Activated T-helper 1 cell treated with anti-CD3 and anti-CD28 coated beads, Interleukin-12 subunit alpha, Interleukin-12 subunit beta, Interleukin-2, Interleukin-4 antibody, amounts not matched to agents 30 ng/mL and 10 ng/mL and 1 ng/mL, durations not matched to agents 14 hours and 24 hours and 36 hours (primary cell): ENCODE measurements around the gene SLAMF8. TPM values are rescaled to one million over a fixed set of nuclear protein-coding genes. Genes with fewer than 3 reads are reported as not detected.

Experiments
- total RNA-seq: library from RNA; stranded (reverse); gene quantifications from 2 replicates; pipeline ENCODE4 v1.2.3, GENCODE V29; 2022

SLAMF8 gene
- total RNA-seq, 1 donor from 2014 or later: 0.49 TPM

Other genes with a start within 250 kb of the SLAMF8 start
- gene APCS, start 239.0 kb upstream of the SLAMF8 start, total RNA-seq: not detected in 2 replicates
- gene CRP, start 112.3 kb upstream of the SLAMF8 start, total RNA-seq: not detected in 2 replicates
- gene DUSP23, start 45.9 kb upstream of the SLAMF8 start, total RNA-seq: 22.4 and 23.4 TPM in 2 replicates
- not detected in 2 replicates for gene FCRL6, start 24.5 kb upstream of the SLAMF8 start, total RNA-seq
- not detected in 2 replicates for gene VSIG8, start 35.8 kb downstream of the SLAMF8 start, total RNA-seq
- 0.78 and 1.7 TPM in 2 replicates for gene CFAP45, start 73.3 kb downstream of the SLAMF8 start, total RNA-seq
- gene TAGLN2, start 98.6 kb downstream of the SLAMF8 start, total RNA-seq: 442 and 461 TPM in 2 replicates
- not detected in 2 replicates for gene IGSF9, start 118.7 kb downstream of the SLAMF8 start, total RNA-seq
- not detected in 2 replicates for gene SLAMF9, start 127.4 kb downstream of the SLAMF8 start, total RNA-seq
- 5.4 and 5.5 TPM in 2 replicates for gene PIGM, start 205.1 kb downstream of the SLAMF8 start, total RNA-seq
- not detected in 2 replicates for gene KCNJ10, start 243.3 kb downstream of the SLAMF8 start, total RNA-seq